ENCODE data around the gene AKR1B15. TPM values are rescaled to one million over a fixed set of nuclear protein-coding genes. Genes with fewer than 3 reads are reported as not detected.

AKR1B15 gene
- total and polyA plus RNA-seq, 2 experiments from 2014 or later = not detected

DNA sequence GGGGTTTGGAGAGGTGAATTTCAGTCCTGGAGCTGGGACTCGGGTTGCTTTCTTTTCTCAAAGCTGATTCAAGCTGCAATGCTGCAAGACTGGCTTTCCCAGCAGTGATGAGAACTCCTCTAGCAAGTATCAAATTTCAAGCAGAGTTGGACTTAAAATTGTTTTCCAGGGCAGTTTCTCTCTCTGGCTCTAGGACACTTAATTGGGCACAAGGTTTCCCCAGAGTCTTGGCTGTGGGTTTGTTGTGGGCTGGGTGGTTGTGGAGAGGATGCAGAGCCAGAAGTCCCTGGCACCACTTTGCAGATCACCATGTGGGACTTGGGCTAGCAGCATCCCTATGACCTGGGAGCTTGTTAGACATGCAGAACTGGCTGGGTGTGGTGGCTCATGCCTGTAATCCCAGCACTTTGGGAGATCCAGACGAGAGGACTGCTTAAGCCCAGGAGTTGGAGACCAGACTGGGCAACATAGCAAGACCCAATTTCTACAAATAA, 16.8 kb downstream of the AKR1B15 start (continued):
- no peak for TF ChIP-seq ZNF462 (CRISPR knock-in tag; IDR thresholded peaks at IDR 0.05)
- TF ChIP-seq POLR2AphosphoS5 (IDR thresholded peaks at IDR 0.05; ENCODE audit: low read depth) = no peak
- TF ChIP-seq JUNB (IDR thresholded peaks at IDR 0.05; ENCODE audit: unreplicated experiment) = no peak
- TF ChIP-seq CREB1 (CRISPR knock-in tag; IDR thresholded peaks at IDR 0.05; ENCODE audit: low read depth) = no peak
- no peak for TF ChIP-seq EZH2 (IDR thresholded peaks at IDR 0.05; ENCODE audit: low read depth, unreplicated experiment)

GRCh38 chr7:134567368-134567767, 18.5 kb downstream of the AKR1B15 start:
- H3K4me2 ChIP-seq = no peak overlapping the region
- Mint-ChIP-seq H3K27me3 (ENCODE audit: insufficient read depth, low read depth, poor library complexity) (peaks cover 4% of the 10 kb centered on the region), H3K27ac (no peak overlapping the region), H3K4me1 (no peaks in the 10 kb centered on the region), H3K4me3 (no peak overlapping the region), H3K36me3 (ENCODE audit: low read depth) (peaks cover 16% of the 10 kb centered on the region), H3K9me3 (peaks cover 64% of the 10 kb centered on the region)
- H3F3A ChIP-seq (replicated peaks; ENCODE audit: low read depth) = no peaks in the 10 kb centered on the region
- no peak for DNase-seq (ENCODE audit: low spot score)
- H4K20me1 ChIP-seq (replicated peaks; ENCODE audit: insufficient read depth) = no peaks in the 10 kb centered on the region
- H3K36me3 ChIP-seq (ENCODE audit: insufficient read depth) = no peaks in the 10 kb centered on the region; the same call in 1 of the 2 replicates
- ATAC-seq = no peak
- no peaks in the 10 kb centered on the region for H3K27me3 ChIP-seq (ENCODE audit: insufficient read depth)
- H3K4me3 ChIP-seq = no peak overlapping the region
- no peaks in the 10 kb centered on the region for H3K4me1 ChIP-seq (ENCODE audit: insufficient read depth)
- H3K79me2 ChIP-seq (replicated peaks; ENCODE audit: insufficient read depth) = no peaks in the 10 kb centered on the region
- no peak overlapping the region for H3K27ac ChIP-seq (ENCODE audit: low read depth)
- H3K9me2 ChIP-seq (ENCODE audit: insufficient read depth) = no peaks in the 10 kb centered on the region
- H2AFZ ChIP-seq = no peak overlapping the region
- TF ChIP-seq POLR2AphosphoS5 (IDR thresholded peaks at IDR 0.05; ENCODE audit: low read depth) (no peak), NANOG (IDR thresholded peaks at IDR 0.05; ENCODE audit: borderline replicate concordance) (no peak), JUNB (IDR thresholded peaks at IDR 0.05; ENCODE audit: unreplicated experiment) (no peak), CREB1 (CRISPR knock-in tag; IDR thresholded peaks at IDR 0.05; ENCODE audit: low read depth) (no peak), EZH2 (IDR thresholded peaks at IDR 0.05; ENCODE audit: low read depth, unreplicated experiment) (no peak), ZNF114 (CRISPR knock-in tag; IDR thresholded peaks at IDR 0.05) (no peak), EZH2phosphoT487 (IDR thresholded peaks at IDR 0.05; ENCODE audit: unreplicated experiment) (no peak), ETS1 (IDR thresholded peaks at IDR 0.05) (no peak), STAT1 (IDR thresholded peaks at IDR 0.05; ENCODE audit: unreplicated experiment) (no peak), ZNF331 (CRISPR knock-in tag; IDR thresholded peaks at IDR 0.05; ENCODE audit: low read depth) (no peak)
- TF ChIP-seq, protein P1, sequence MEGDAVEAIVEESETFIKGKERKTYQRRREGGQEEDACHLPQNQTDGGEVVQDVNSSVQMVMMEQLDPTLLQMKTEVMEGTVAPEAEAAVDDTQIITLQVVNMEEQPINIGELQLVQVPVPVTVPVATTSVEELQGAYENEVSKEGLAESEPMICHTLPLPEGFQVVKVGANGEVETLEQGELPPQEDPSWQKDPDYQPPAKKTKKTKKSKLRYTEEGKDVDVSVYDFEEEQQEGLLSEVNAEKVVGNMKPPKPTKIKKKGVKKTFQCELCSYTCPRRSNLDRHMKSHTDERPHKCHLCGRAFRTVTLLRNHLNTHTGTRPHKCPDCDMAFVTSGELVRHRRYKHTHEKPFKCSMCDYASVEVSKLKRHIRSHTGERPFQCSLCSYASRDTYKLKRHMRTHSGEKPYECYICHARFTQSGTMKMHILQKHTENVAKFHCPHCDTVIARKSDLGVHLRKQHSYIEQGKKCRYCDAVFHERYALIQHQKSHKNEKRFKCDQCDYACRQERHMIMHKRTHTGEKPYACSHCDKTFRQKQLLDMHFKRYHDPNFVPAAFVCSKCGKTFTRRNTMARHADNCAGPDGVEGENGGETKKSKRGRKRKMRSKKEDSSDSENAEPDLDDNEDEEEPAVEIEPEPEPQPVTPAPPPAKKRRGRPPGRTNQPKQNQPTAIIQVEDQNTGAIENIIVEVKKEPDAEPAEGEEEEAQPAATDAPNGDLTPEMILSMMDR (conservative IDR thresholded peaks at IDR 0.05; ENCODE audit: low read depth in 2 of 2) = no peak
- TF ChIP-seq, protein P2, sequence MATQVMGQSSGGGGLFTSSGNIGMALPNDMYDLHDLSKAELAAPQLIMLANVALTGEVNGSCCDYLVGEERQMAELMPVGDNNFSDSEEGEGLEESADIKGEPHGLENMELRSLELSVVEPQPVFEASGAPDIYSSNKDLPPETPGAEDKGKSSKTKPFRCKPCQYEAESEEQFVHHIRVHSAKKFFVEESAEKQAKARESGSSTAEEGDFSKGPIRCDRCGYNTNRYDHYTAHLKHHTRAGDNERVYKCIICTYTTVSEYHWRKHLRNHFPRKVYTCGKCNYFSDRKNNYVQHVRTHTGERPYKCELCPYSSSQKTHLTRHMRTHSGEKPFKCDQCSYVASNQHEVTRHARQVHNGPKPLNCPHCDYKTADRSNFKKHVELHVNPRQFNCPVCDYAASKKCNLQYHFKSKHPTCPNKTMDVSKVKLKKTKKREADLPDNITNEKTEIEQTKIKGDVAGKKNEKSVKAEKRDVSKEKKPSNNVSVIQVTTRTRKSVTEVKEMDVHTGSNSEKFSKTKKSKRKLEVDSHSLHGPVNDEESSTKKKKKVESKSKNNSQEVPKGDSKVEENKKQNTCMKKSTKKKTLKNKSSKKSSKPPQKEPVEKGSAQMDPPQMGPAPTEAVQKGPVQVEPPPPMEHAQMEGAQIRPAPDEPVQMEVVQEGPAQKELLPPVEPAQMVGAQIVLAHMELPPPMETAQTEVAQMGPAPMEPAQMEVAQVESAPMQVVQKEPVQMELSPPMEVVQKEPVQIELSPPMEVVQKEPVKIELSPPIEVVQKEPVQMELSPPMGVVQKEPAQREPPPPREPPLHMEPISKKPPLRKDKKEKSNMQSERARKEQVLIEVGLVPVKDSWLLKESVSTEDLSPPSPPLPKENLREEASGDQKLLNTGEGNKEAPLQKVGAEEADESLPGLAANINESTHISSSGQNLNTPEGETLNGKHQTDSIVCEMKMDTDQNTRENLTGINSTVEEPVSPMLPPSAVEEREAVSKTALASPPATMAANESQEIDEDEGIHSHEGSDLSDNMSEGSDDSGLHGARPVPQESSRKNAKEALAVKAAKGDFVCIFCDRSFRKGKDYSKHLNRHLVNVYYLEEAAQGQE (IDR thresholded peaks at IDR 0.05; ENCODE audit: unreplicated experiment) = no peak
